GM10266 (cell line): Measurements from ENCODE around the gene MAPK12.

Experiments used
- DNase-seq: peaks from one replicate; pipeline ENCODE4 v3.0.0; 2012; ENCODE audit errors: extremely low spot score
- TF ChIP-seq, protein P1 (sequence below): IDR thresholded peaks from 2 replicates; pipeline ENCODE4 v1.5.1; 2012; ENCODE audit warnings: mild to moderate bottlenecking, low read depth; ENCODE audit not compliant: control insufficient read depth, insufficient read depth; ENCODE audit errors: missing control alignments

The MAPK12 gene

DNA sequence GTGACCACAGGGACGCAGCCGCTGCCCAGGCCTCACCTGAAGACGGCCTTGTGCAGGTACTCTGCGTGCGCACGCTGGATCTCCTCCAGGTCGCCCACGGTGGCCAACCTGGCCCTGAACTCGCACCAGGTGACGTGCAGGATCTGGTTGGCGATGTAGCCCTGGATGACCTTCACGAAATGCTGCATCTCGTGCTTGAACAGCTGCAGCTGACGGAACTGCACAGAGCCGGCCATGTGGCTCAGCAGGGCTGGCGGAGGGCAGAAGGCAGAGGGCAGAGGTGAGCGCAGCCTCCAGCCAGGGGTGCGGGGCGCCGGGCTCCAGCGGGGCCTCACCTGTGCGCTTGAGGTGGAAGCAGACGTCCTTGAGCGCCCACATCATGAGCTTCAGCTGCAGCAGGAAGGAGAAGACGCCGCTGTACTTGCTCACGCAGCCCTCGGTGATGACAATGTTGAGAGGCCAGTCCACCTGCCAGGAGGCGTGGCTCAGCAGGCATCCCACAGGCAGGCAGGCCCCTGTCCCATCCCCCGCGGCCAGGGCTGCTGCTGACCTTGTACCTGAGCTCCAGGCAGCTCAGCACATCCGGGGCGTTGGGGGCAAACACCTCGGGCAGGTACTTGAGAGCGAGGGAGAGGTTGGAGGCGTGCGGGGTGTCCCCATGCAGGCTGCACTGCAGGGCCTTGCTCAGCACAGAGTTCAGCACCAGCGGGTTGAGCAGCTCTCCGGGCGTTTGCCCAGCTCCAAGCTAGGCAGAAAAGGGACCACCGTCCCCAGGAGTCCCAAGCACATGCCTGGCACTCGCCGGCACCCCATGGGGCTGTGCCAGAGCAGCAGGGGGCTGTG is 43.1 kb downstream of the MAPK12 start:
- DNase-seq: no peak
- TF ChIP-seq, protein P1, sequence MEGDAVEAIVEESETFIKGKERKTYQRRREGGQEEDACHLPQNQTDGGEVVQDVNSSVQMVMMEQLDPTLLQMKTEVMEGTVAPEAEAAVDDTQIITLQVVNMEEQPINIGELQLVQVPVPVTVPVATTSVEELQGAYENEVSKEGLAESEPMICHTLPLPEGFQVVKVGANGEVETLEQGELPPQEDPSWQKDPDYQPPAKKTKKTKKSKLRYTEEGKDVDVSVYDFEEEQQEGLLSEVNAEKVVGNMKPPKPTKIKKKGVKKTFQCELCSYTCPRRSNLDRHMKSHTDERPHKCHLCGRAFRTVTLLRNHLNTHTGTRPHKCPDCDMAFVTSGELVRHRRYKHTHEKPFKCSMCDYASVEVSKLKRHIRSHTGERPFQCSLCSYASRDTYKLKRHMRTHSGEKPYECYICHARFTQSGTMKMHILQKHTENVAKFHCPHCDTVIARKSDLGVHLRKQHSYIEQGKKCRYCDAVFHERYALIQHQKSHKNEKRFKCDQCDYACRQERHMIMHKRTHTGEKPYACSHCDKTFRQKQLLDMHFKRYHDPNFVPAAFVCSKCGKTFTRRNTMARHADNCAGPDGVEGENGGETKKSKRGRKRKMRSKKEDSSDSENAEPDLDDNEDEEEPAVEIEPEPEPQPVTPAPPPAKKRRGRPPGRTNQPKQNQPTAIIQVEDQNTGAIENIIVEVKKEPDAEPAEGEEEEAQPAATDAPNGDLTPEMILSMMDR: no peak

DNA sequence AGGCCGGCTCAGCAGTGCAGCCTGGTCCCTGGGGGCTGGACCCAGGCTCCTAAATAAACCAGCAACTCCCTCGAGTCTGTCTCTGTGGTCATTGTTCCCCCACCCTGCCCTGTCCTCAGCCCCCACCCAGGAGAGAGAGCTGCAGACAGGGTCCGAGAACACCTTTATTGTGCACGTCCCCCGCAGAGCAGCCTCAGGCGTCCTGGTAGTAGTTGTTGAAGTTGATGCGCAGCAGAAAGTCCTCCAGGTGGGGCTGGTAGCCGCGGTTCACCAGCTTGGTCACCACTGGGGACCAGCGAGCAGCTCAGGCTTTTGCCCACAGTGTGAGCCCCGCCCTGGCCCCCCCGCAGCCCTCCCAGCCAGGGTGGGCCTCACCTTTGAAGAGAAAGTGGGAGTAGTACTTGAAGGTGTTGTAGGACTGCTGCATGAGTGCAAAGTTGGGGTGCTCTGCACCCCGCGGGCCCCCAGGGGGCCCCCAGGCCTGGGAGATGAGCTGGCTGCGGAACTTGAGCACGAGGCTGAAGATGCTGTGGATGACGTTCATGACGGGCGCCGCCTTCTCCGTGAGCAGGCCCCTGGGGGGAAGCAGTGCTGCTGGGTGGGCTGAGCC is 43.8 kb downstream of the MAPK12 start:
- no peak for DNase-seq

DNA sequence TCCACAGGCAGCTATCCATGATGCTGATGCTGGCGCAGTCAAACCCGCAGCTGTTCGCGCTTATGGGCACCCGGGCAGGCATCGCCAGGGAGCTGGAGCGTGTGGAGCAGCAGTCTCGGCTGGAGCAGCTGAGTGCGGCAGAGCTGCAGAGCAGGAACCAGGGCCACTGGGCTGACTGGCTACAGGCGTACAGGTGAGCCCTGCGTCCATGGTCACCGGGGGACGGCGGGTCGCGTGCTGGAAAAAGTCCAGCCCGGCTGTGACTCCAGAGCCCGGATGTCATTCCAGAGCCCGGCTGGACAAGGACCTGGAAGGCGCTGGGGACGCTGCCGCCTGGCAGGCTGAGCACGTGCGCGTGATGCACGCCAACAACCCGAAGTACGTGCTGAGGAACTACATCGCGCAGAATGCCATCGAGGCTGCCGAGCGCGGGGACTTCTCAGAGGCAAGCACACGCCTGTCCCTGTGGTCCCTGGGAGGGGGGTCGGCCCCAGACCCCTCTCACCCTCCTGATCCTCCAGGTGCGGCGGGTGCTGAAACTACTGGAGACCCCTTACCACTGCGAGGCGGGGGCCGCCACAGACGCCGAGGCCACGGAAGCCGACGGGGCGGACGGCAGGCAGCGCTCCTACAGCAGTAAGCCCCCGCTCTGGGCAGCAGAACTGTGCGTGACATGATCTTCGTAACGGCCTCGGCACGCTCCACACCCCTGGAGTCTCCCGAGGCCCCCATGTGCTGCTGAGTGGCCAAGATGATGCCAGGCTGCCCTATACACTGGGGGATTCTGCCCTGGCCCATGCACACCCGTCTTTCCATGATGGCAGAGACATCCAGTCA is 44.6 kb downstream of the MAPK12 start:
- TF ChIP-seq, protein P1: no peak
- DNase-seq: no peak

More for the DNA sequence above, 43.8 kb downstream of the MAPK12 start:
- TF ChIP-seq, protein P1: no peak

DNA sequence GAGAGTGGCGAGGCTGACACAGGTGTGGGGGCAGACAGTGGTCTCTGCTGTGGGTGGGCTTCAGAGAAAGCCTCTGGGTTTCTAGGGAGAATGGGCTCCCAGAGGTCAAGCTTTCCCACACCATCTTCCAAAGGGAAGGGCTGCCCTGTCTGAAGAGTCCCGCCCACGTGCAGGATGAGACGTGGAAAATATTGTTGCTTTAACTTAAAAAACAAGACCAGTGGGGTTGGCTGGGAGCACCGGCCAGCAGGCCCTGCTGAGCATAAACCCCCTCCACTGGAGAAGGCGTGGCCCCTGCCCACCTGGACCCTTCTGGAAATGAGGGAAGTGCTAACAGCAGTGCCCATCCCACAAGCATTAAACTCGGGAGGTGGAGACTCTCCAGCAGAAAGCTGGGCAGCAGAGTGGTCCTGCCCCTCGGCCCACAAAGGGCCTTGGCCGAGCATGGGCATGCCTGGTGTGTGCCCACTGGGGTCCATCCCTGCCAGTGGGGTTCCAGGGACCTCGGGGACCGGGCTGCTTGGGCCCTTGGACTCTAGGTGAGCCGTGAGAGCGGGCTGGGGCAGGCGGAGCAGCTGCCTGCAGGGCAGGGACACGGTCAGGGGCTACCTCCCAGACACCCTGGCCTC is 45.3 kb downstream of the MAPK12 start:
- DNase-seq: no peak
- TF ChIP-seq, protein P1: no peak

DNA sequence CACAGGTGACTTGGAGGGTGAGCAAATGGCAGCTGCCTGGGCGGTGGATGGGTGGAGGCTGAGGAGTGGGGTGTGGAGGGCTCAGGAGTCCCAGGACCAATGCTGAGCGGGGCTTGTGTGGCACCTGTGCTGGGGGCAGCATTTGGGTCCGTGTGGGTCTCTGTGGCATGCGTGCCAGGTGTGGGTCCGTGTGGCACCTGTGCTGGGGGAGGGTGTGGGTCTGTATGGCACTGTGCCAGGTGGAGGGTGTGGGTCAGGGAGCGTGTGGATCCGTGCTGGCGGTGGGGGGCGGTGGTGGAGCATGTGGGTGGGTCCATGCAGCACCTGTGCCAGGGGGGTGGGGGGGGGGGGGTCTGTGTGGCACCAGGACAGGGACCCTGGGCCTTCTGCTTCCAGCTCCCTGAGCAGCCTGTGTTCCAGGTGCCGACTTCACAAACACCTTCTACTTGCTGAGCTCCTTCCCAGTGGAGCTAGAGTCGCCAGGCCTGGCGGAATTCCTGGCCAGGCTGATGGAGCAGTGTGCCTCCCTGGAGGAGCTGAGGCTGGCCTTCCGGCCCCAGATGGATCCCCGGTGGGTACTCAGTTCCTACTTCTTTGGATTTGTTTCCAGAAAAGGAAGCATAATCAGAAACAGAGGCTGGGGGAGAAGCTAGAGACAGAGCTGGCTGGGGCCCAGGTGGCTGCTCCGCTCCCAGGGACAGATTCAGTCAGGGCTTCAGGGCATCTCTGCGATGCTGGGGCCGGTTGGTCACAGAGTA is 46.0 kb downstream of the MAPK12 start:
- TF ChIP-seq, protein P1: no peak
- no peak for DNase-seq

DNA sequence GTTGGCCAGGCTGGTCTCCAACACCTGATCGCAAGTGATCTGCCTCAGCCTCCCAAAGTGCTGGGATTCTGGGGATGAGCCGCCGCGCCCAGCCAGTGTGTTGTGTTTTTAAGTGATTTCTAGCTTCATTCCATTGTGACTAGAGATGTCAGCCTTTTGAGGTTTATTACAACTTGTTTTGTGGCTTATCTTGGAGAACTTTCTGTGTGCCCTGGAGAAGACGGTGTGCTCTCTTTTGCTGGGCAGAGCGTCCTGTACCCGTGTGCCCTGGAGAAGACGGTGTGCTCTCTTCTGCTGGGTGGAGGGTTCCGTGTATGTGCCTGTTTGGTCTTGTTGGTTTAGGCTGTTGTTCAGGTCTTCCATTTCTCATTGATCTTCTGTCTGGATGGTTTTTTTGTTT is 48.2 kb downstream of the MAPK12 start:
- TF ChIP-seq, protein P1: no peak
- DNase-seq: no peak
